Islet precursor cell (in vitro differentiated cells): ENCODE measurements around the gene IFT172.
"Not testable (repeated sequence)": the region's sequence is repeated elsewhere in the genome, so short reads cannot be mapped to it uniquely, and the experiment has no call there.

ENCODE experiments used
- DNase-seq: peaks from one replicate; pipeline ENCODE4 v3.0.0-alpha.2; 2018

The IFT172 gene, protein sequence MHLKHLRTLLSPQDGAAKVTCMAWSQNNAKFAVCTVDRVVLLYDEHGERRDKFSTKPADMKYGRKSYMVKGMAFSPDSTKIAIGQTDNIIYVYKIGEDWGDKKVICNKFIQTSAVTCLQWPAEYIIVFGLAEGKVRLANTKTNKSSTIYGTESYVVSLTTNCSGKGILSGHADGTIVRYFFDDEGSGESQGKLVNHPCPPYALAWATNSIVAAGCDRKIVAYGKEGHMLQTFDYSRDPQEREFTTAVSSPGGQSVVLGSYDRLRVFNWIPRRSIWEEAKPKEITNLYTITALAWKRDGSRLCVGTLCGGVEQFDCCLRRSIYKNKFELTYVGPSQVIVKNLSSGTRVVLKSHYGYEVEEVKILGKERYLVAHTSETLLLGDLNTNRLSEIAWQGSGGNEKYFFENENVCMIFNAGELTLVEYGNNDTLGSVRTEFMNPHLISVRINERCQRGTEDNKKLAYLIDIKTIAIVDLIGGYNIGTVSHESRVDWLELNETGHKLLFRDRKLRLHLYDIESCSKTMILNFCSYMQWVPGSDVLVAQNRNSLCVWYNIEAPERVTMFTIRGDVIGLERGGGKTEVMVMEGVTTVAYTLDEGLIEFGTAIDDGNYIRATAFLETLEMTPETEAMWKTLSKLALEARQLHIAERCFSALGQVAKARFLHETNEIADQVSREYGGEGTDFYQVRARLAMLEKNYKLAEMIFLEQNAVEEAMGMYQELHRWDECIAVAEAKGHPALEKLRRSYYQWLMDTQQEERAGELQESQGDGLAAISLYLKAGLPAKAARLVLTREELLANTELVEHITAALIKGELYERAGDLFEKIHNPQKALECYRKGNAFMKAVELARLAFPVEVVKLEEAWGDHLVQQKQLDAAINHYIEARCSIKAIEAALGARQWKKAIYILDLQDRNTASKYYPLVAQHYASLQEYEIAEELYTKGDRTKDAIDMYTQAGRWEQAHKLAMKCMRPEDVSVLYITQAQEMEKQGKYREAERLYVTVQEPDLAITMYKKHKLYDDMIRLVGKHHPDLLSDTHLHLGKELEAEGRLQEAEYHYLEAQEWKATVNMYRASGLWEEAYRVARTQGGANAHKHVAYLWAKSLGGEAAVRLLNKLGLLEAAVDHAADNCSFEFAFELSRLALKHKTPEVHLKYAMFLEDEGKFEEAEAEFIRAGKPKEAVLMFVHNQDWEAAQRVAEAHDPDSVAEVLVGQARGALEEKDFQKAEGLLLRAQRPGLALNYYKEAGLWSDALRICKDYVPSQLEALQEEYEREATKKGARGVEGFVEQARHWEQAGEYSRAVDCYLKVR (N-terminal part only)

DNA sequence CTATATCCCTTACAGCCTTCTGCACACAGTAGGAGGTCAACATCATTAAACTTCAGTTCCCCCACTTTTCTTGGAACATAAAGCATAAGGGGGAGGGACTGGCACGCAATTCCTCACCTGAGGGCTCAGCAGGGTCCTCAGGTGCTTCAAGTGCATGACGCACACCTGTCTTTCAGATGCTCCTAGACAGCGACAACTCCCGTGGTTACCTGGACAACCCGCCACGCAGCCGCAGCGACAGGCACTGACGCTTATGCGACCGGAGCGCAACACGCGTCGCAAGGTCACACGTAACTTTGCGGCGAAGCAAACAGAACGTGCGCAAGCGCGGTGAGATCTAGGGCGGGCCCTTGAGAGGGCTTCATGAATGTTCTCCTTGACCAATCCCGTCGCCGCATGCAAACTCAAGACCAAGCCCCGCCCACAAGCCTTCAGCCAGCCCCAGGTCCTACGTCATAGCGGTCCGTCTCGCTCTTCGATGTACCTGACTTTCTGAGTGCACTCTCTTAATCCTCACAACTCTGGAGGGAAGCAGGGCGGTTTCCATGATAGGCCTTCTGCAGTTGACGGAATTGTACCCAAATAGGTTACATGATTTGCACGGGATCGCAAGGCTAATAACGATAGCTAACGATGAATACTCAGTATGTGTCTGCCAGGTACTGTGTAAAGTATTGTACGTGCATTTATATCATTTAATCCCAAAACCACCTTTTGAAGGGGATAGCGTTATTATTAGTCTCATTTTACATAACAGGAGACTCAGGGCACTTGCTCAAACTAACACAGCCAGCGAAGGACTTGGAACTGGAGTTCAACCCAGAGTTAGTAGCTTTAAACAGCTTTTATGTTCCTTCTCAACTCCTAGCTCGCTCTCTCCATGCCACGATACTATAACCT is at the start of gene IFT172:
TSS of gene IFT172 (minus strand) at position 246 of the 900 bp plus-strand sequence. CDS start at position 156, 90 bp downstream.
- DNase-seq, result peak; percentile 99

DNA sequence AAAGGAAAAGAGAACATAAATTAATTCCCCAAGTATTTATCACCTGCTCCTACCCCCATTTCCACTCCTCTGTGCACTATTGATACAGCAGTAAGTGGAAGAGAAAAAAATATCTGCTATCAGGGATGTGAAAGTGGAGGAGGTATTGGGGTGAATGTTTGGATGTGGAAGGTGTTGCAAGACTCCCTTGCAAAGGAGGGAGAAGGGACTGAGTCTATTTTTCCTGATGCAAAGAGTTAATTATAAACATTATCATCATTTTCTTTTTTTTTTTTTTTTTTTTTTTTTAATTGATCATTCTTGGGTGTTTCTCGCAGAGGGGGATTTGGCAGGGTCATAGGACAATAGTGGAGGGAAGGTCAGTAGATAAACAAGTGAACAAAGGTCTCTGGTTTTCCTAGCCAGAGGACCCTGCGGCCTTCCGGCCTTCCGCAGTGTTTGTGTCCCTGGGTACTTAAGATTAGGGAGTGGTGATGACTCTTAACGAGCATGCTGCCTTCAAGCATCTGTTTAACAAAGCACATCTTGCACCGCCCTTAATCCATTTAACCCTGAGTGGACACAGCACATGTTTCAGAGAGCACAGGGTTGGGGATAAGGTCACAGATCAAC is 49.4 kb upstream of the IFT172 start:
- DNase-seq, result not testable (repeated sequence)

DNA sequence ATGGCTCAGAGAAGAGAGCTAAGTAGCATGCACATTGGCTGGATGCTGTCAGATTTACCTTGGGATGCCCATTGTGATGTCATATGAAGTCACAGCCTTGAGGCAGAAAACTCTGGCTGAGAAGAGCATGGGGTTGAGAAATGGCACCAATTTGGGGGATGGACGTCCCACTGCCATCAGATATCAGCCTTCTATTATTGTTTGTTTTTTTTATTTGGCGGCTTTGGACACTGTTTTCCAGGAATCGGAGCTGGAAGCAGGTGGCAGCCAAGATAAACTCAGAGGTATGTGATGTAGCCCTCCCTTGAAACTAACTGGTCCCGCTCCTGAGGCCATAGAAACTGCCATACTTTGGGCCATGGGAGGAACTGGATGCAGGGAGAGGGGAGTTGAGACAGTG is 47.7 kb upstream of the IFT172 start:
- DNase-seq, result no peak

DNA sequence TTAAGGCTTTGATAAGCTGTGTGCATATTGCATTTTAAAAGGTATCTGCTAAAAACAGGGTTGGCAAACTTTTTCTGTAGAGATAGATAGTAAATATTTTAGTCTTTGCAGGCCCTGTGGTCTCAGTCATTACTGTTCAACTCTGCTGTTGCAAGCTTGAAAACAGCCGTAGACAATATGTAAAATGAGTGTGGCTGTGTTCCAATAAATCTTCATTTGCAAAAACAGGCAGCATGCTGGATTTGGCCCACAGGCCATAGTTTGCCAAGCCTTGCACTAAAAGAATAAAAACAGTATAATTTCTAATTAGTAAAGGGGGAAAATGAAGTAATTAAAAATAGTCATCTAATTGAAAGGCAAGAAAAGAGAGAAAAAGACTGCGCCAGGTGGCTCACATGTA is 42.4 kb upstream of the IFT172 start:
- no peak for DNase-seq

DNA sequence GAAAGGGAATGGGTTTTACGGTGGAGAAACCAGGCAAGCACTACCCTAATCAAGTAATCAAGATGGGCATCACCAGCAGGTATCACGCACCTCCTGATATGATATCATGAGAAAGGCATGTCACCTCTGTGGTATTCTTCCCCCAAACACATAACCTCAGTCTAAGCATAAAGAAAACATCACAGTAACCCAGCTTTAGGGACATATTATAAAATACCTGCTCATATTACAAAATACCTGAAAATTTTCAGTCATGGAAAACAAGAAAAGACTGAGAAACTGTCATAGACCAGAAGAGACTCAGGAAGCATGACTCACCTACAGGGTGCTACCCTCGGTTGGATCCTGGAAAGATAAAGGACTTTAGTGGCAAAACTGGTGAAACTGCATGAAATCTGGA is 37.6 kb upstream of the IFT172 start:
- no peak for DNase-seq

DNA sequence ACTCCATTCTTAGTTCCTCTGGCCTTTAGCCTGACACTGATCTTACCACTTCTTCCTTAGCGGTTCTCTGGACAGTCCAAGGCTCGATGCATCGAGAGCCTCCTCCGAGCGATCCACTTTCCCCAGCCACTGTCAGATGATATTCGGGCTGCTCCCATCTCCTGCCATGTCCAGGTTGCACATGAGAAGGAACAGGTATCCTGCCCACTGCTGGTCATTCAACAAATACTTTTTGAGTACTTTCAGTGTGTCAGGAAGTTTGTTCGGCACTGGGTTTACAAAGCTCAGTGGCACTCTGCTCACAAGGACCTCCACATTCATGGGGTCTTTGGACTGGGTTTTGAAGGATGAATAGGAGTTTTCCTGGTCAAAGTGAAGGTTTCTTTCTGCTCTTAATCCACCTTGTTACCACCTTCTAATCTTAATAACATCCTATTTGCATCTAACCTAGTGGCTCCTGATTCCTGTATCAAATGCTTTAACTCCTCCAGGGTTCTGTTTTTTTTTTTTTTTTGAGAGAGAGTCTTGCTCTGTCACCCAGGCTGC is 32.9 kb upstream of the IFT172 start:
- no peak for DNase-seq

DNA sequence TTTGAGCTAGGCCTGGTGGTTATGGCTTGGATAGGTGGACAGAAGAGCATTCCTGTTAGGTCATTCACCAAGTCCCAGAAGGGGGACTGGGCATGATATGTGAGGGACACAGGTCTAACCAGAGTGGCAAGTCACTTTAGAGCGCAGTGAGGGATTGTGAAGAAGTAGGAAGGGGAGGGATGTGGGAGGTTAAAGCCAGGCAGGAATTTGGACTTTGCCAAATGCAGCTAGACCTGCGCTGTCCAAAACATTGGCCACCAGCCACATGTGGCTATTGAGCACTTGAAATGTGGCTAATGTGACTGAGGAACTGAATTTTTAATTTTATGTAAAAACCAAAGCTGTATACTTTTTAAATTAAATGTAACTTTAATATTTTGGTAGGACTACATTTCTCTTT is 30.8 kb upstream of the IFT172 start:
- no peak for DNase-seq

DNA sequence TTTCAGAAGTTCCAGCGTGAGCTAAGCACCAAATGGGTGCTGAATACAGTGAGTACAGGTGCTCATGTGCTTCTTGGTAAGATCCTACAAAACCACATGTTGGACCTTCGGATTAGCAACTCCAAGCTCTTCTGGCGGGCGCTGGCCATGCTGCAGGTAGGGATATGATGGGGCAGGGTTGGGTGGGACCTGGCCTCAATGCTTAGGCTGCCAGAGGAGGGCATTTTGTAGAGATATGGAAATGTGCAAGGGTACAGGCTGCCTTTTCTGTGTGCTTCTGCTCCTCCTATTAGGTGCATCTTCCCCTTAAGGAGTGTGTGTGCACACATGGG is 29.2 kb upstream of the IFT172 start:
- no peak for DNase-seq

DNA sequence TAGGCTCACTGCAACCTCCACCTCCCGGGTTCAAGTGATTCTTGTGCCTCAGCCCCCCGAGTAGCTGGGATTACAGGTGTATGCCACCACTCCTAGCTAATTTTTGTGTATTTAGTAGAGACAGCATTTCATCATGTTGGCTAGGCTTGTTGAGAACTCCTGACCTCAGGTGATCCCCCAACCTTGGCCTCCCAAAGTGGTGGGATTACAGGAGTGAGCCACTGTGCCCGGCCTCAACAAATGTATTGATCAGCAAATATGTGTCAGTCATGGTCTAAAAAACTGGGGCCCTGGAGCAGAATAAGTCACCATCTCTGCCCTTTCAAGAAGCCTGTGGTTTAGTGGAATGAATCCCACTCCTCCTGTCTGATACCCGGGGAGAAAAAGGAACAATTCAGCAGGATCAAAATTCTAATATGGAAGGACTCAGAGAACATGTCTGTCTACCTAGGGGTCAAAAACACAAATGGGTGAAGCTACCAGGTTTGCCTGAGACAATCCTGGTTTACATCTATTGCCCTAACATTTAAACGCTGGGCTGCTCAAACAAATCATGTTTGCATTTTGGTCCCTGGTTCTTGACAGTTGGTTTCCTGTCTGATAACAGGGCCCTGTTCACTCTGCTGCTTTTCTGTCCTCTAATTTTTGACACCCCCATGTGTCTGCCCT is 28.7 kb upstream of the IFT172 start:
- no peak for DNase-seq

DNA sequence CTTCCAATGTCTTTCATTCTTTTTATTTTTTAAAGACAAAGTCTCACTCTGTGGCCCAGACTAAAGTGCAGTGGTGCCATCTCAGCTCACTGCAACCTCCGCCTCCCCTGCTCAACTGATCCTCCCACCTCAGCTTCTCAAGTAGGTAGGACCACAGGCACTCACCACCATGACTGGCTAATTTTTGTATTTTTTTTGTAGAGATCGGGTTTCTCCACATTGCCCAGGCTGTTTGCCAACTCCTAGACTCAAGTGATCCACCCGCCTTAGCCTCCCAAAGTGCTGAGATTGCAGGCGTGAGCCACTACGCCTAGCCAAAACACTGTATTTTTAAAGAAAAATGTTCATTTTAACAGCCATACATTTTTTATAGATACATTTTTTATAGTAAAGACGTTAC is 19.8 kb upstream of the IFT172 start:
- no peak for DNase-seq

DNA sequence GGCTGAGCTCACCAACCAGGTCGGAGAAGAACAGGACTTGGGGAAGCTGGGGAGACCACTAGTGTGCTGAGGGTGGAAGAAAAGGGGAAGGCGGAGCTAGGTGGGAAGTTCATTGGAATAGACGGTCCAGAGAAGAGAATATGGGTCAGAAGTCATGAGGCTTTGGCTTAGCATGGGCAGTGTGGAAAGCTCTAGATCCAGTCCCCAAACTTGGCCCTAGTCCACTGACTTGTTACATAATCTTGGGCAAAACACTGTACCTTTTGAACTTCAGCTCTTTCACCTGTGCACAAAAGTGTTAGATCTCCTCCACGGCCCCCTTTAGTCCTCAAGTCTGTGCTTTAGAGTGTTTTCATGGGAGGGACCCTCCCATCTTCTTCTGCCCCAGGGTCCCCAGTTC is 17.8 kb upstream of the IFT172 start:
- peak; percentile 15 for DNase-seq

DNA sequence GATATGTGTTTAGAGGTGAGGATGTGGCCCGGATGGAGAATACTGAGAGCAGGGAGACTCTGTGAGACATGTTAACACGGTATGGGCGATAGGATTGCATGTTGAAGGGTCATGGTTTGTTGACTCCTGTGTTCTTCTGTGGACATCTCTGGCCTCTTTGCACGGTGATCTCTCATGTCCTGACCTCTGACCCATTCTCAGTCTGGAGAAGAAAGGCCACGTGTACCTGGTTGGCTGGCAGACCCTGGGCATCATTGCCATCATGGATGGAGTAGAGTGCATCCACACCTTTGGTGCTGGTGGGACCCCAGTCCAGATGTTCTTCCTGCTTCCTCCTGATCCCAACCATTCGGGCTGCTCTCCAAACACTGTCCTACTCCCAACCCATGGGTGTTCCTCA is 17.0 kb upstream of the IFT172 start:
- no peak for DNase-seq

DNA sequence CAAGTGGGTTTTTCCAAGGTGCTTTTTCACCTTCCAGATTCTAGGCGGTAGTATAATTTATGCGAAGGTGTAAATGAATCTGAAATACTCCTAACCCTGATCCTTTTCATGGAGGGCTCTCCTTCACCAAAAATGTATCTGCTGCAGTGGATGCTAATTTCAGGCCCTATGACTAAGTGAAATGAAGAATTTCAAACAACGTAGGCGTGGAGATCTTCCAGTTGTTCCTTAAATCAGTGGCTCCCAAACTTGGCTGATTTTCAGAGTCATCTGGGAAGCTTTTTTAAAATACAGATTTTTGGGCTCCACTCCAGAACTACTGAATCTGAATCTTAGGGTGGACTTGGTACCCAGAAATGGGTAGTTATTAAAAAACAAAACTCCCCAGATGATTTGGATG is 12.6 kb upstream of the IFT172 start:
- no peak for DNase-seq

DNA sequence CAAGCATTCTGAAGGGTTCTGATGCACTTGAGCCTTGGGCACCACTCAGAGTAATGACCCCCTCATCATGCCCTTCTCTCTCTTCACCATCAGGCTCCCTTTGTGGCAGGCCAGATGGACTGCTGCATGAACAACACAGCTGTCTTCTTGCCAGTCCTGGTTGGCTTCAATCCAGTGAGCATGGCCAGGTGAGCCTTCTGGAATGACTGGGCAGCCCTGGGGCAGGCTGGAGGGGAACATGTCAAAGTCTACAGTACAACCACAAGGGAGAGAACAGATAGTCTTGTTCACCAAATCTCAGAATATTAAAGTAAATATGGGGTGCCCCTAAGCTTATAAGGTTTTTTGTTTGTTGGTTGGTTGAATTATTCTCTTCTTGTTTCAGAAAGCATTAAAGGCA is 11.5 kb upstream of the IFT172 start:
- no peak for DNase-seq

DNA sequence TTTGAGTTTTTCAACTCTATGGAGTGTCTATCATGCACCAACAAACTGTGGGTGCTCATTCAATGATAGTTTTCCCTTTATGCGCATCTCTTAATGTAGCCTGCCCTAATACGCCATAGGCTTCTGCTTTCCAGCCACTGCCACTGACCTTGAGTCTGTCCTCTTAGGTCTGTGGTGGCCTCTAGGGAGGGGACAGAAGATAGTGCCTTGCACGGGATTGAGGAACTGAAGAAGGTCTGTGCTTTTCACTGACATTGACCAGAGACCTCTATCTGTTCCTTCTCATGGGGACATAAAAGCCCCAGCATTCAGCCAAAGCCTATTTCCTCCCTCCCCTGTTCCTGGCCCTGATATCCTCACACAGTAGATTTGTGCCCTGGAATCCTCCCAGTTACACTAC is 9.4 kb upstream of the IFT172 start:
- no peak for DNase-seq

DNA sequence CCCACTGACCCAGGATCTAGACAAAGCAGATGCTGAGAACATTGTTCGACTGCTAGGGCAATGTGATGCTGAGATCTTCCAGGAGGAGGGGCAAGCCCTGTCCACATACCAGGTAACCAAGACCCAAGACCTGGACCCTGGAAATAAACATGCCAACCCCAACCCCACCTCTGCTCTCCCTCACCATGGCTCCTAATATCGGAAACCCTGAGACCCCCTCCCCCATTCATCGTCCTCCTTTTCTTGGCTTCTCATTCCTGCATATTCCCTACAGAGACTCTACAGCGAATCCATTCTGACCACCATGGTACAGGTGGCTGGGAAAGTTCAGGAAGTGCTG is 7.7 kb upstream of the IFT172 start:
- DNase-seq, result no peak

DNA sequence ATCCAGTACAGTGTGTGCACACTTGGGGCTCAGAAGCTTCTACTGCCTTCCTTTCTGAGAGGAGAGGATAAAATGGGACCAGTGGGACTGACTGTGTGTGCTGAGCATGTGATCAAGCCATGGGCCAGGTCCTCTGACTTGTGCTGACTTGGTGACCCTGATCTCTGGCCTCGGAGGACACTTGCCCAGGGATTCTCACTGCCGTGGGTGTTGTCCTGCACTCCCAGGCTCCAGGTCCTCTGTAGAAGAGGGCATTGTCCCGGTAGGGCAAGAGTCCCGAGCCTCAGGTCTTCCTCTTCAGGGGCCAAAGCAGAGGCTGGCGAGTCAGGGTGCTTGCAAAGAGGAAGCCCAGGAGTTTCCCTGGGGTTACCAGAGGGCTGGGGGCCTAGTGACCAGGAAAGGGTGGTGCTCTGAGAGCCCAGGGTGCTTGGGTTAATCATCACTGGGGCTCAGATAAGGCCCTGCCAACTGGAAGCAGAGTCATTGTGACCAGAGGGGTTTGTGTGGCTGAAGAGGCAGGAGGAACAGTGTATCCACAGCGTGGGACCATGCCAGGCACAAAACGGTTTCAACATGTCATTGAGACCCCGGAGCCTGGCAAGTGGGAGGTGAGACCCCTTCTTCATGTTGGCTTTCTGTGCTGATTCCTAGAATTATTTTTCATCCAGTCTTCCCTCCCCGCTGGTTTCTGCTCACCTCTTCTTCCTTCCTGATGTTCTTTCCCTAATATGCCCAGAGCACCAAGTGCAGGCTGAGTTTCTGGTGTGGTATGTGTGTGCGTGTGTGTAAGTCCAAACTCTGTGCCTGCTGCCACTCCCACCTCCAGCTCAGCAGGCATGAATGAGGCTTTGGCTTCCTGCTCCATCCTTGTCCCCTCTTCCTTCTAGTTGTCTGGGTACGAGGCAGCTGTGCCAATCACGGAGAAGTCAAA is 7.1 kb upstream of the IFT172 start, which contains the start of gene GCKR:
TSS of gene GCKR (plus strand) at position 483 of the 931 bp plus-strand sequence. CDS start at position 549, 66 bp downstream.
- no peak for DNase-seq

DNA sequence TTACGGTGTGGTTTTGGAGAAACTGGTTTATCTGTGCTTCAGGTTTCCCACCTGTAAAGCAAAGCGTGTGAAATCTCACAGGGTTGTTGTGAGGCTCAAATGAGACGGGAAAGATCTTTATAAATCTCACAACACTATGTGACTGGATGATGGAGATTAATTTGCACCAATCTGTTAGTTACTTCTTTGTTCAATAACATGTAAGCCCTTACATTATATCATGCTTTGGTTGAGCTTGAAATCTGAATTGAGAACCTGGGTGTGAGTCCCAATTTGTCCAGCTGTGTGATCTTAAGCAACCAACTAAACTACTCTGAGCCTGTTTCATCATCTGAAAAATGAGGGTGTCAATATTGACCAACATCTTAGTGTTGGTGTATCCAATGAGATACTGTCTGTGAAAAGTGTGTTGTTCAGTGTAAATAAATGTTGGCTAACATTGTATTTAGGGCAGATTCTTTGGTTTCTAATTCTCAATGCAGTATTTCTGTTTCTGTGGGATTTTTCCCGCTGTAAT is 6.4 kb upstream of the IFT172 start:
- no peak for DNase-seq

DNA sequence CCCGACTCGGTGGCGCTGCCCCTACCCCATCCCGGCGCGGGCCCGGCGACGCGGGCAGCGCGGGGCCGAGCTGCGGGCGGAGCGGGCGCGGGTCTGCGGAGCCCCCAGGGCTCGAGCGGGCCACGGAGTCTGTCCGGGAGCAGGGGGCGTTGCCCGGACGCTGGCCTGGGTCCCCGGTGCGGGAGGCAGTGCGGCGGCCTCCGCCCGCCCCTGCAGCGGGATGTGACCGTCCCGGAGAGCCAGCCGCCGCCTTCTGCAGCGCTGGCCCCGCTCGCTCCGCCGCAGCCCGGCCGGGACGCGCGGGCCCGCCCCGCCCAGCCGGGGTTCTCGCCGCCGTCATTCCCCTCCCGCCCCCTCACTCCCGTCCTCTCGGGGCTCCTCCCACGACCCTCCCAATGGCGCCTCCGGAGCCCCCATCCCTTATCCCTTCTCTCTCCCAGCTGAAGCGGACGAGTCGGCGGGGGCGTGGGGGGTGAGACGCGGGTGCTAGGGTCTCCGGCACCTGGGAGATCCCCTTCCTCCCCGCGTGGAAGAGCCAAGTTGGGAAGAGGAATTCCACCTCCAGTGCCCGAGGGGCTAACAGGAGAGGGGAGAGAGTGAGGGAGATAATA is 5.5 kb upstream of the IFT172 start, which contains the start of gene FNDC4:
TSS of gene FNDC4 (minus strand) at position 257 of the 611 bp plus-strand sequence. CDS start 521 bp downstream, outside the sequence.
- DNase-seq, result peak; percentile 73
